ENCODE results near the gene ZNF205.

The ZNF205 gene

DNA sequence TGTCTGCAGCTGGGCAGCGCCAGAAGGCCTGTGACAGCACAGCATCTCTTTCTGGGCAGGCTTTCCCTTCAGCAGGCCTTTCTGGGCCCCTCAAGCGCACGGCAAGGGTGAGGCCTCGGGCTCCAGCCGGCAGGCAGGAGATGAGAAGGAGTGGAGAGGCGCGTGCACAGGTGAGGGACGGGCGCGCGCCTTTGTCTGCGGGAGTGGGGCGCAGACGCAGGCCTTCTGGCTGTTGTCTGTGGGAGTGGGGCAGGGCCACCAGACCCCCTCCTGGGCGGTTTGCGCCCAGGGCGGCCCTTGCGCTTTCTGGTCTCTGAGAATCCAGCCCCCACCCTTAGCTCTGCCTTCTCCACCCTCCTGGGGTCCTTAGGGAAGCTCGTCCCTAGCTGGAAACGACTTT, 6.5 kb downstream of the ZNF205 start:
- no peak for DNase-seq (ENCODE audit: low read depth)
- H3K4me3 ChIP-seq (ENCODE audit: control insufficient read depth, low read depth, low read length): no peak overlapping the region
- no peak for TF ChIP-seq CTCF (IDR thresholded peaks at IDR 0.05; ENCODE audit: control insufficient read depth, insufficient read depth, low read depth, low read length, missing control alignments)

DNA sequence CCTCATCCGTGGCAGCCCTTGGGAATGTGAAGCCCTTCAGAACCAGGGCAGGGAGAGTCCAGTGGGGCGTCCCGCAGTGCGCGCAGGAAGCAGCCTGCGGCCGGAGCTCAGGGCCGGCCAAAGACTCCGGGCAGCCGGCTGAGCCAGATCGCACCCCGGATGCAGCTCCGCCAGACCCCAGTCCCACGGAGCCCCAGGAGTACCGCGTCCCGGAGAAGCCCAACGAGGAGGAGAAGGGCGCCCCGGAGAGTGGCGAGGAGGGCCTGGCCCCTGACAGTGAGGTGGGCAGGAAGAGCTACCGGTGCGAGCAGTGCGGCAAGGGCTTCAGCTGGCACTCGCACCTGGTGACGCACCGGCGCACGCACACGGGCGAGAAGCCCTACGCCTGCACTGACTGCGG, 6.9 kb downstream of the ZNF205 start:
- H3K4me3 ChIP-seq (ENCODE audit: control insufficient read depth, low read depth, low read length): no peak overlapping the region
- TF ChIP-seq CTCF (IDR thresholded peaks at IDR 0.05; ENCODE audit: control insufficient read depth, insufficient read depth, low read depth, low read length, missing control alignments): no peak
- no peak for DNase-seq (ENCODE audit: low read depth)

DNA sequence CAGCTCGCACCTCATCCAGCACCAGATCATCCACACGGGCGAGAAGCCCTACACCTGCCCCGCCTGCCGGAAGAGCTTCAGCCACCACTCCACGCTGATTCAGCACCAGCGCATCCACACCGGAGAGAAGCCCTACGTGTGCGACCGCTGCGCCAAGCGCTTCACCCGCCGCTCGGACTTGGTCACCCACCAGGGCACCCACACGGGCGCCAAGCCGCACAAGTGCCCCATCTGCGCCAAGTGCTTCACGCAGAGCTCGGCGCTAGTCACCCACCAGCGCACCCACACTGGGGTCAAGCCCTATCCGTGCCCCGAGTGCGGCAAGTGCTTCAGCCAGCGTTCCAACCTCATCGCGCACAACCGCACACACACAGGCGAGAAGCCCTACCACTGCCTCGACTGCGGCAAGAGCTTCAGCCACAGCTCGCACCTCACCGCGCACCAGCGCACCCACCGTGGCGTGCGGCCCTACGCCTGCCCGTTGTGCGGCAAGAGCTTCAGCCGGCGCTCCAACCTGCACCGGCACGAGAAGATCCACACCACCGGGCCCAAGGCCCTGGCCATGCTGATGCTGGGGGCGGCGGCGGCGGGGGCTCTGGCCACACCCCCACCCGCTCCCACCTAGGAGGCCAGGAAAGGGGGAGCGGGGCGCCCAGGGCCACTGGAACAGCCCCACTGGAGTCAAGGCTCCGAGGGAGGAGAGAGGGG, 7.5 kb downstream of the ZNF205 start:
- no peak for TF ChIP-seq CTCF (IDR thresholded peaks at IDR 0.05; ENCODE audit: control insufficient read depth, insufficient read depth, low read depth, low read length, missing control alignments)
- DNase-seq (ENCODE audit: low read depth): no peak
- H3K4me3 ChIP-seq (ENCODE audit: control insufficient read depth, low read depth, low read length): no peak overlapping the region

- no peak for TF ChIP-seq CTCF (IDR thresholded peaks at IDR 0.05; ENCODE audit: control insufficient read depth, insufficient read depth, low read depth, low read length, missing control alignments)
These were observed 8.0 kb downstream of the ZNF205 start for GRCh38 chr16:3120435-3120834.

DNA sequence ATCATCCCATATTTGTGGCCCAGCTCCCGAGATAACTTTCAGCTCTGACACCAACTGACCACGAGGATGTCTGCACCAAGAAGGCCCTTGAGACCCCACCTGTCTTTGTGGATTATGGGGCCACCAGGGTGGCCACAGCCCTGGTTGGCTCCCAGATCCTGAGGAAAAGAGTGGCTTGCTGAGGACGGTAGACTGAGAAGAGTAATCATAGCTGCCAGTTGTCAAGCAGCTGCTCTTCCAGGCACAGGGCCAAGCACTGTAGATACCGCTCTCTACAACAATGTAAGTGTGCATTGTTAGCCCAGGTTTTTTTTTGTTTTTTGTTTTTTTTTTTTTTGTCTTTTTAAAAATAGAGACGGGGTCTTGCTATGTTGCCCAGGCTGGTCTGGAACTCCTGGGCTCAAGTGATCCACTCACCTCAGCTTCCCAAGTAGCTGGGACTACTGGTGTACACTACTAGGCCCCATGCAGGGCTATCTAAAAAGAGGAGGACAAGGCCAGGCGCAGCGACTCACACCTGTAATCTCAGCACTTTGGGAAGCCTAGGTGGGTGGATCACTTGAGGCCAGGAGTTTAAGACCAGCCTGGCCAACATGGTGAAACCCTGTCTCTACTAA, 9.6 kb downstream of the ZNF205 start:
- DNase-seq (ENCODE audit: low read depth): no peak
- no peak overlapping the region for H3K4me3 ChIP-seq (ENCODE audit: control insufficient read depth, low read depth, low read length)
- no peak for TF ChIP-seq CTCF (IDR thresholded peaks at IDR 0.05; ENCODE audit: control insufficient read depth, insufficient read depth, low read depth, low read length, missing control alignments)

More at GRCh38 chr16:3120435-3120834, 8.0 kb downstream of the ZNF205 start:
- no peak for DNase-seq (ENCODE audit: low read depth)
- H3K4me3 ChIP-seq (ENCODE audit: control insufficient read depth, low read depth, low read length): no peak overlapping the region

DNA sequence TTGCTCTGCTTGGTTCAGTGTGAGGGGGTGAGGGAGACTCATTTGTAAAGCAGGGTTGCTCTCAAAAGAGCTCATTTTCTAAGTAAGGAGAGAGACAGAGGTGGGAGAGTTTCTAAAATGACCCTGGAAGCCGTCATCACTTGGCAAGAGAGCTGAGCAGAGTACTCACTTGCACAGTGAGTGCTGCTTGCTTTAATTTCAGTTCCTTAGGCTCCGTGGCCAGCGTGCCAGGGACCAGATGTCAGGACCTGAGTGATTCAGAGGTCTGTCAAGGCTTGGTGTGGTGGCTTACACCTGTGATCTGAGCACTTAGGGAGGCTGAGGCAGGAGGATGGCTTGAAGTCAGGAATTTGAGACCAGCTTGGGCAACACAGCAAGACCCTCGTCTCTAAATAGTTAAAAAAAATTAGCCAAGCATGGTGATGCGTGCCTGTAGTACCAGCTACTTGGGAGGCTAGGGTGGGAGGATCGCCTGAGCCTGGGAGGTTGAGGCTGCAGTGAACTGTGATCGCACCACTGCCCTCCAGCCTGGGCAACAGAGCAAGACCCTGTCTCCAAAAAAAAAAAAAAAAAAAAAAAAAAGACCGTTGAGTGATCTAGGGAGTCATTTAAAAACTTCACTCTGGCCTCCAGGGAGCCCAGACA, 10.7 kb downstream of the ZNF205 start:
- no peak overlapping the region for H3K4me3 ChIP-seq (ENCODE audit: control insufficient read depth, low read depth, low read length)
- no peak for DNase-seq (ENCODE audit: low read depth)
- TF ChIP-seq CTCF (IDR thresholded peaks at IDR 0.05; ENCODE audit: control insufficient read depth, insufficient read depth, low read depth, low read length, missing control alignments): no peak

Data from AG09309 (cell line).